WTC11 (cell line): Measurements from ENCODE around the gene SNAP29.
"Not testable (repeated sequence)": the region's sequence is repeated elsewhere in the genome, so short reads cannot be mapped to it uniquely, and the experiment has no call there.

Source experiments
- FOXJ3 ChIP-seq: sonication (generic); formaldehyde crosslinking; IDR thresholded peaks from 2 replicates; pipeline ENCODE4 v1.9.0; 2021; ENCODE audit warnings: missing genetic modification reagents, mild to moderate bottlenecking, borderline replicate concordance
- TF ChIP-seq, protein P1 (sequence below): fragments of 200-600 bp; IDR thresholded peaks from 2 replicates; pipeline ENCODE4 v1.8.0; 2022; ENCODE audit warnings: antibody characterized with exemption
- TF ChIP-seq, protein P2 (sequence below): sonication (generic); formaldehyde crosslinking; IDR thresholded peaks from 2 replicates; pipeline ENCODE4 v1.8.0; 2022; ENCODE audit warnings: mild to moderate bottlenecking, missing genetic modification reagents
- TF ChIP-seq, protein P3 (sequence below): sonication (generic); formaldehyde crosslinking; conservative IDR thresholded peaks from 2 replicates; pipeline ENCODE4 v1.8.1; 2022; ENCODE audit warnings: mild to moderate bottlenecking, missing genetic modification reagents

DNA sequence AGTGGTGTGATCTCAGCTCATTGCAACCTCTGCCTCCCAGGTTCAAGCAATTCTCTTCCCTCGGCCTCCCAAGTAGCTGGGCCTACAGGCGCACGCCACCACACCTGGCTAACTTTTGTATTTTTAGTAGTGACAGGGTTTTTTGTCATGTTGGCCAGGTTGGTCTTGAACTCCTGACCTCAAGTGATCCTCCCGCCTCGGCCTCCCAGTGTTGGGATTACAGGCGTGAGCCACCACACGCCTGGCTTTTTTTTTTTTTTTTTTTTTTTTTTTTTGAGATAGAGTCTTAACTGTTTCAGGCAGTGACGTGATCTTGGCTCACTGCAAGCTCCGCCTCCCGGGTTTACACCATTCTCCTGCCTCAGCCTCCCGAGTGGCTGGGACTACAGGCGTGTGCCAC, 71.6 kb downstream of the SNAP29 start:
- TF ChIP-seq, protein P1, sequence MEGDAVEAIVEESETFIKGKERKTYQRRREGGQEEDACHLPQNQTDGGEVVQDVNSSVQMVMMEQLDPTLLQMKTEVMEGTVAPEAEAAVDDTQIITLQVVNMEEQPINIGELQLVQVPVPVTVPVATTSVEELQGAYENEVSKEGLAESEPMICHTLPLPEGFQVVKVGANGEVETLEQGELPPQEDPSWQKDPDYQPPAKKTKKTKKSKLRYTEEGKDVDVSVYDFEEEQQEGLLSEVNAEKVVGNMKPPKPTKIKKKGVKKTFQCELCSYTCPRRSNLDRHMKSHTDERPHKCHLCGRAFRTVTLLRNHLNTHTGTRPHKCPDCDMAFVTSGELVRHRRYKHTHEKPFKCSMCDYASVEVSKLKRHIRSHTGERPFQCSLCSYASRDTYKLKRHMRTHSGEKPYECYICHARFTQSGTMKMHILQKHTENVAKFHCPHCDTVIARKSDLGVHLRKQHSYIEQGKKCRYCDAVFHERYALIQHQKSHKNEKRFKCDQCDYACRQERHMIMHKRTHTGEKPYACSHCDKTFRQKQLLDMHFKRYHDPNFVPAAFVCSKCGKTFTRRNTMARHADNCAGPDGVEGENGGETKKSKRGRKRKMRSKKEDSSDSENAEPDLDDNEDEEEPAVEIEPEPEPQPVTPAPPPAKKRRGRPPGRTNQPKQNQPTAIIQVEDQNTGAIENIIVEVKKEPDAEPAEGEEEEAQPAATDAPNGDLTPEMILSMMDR, result not testable (repeated sequence)
- TF ChIP-seq, protein P2, sequence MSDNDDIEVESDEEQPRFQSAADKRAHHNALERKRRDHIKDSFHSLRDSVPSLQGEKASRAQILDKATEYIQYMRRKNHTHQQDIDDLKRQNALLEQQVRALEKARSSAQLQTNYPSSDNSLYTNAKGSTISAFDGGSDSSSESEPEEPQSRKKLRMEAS (CRISPR knock-in tag), result not testable (repeated sequence)
- not testable (repeated sequence) for TF ChIP-seq FOXJ3
- TF ChIP-seq, protein P3, sequence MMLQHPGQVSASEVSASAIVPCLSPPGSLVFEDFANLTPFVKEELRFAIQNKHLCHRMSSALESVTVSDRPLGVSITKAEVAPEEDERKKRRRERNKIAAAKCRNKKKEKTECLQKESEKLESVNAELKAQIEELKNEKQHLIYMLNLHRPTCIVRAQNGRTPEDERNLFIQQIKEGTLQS (CRISPR knock-in tag), result not testable (repeated sequence)
